AG09319 (cell line): ENCODE results near the gene CADM1.

Source experiments
- DNase-seq: peaks from one replicate; pipeline ENCODE4 v3.0.0-alpha.2; 2010; ENCODE audit warnings: low read depth; ENCODE audit errors: extremely low read depth
- CTCF ChIP-seq: IDR thresholded peaks from 2 replicates; pipeline ENCODE4 v1.5.1; 2011; ENCODE audit warnings: low read depth, mild to moderate bottlenecking, inconsistent platforms, low read length, moderate library complexity

CADM1 gene

GRCh38 chr11:115500547-115501501, 3.4 kb downstream of the CADM1 start:
- no peak for DNase-seq
- TF ChIP-seq CTCF, result no peak

- DNase-seq, result no peak
- no peak for TF ChIP-seq CTCF
These were observed 4.3 kb downstream of the CADM1 start for GRCh38 chr11:115499891-115500290.

- no peak for DNase-seq
- no peak for TF ChIP-seq CTCF
These were observed 4.9 kb downstream of the CADM1 start for GRCh38 chr11:115499241-115499799.

GRCh38 chr11:115498354-115498753, 5.9 kb downstream of the CADM1 start:
- no peak for TF ChIP-seq CTCF
- DNase-seq, result no peak

- no peak for TF ChIP-seq CTCF
- no peak for DNase-seq
These were observed 6.9 kb downstream of the CADM1 start for GRCh38 chr11:115497303-115497702.

- TF ChIP-seq CTCF, result no peak
- no peak for DNase-seq
These were observed 7.3 kb downstream of the CADM1 start for GRCh38 chr11:115496892-115497291.

GRCh38 chr11:115493905-115494304, 10.3 kb downstream of the CADM1 start:
- no peak for DNase-seq
- no peak for TF ChIP-seq CTCF
